Superior temporal gyrus (tissue), 1 donor: Measurements from ENCODE around the gene DNAH10.
"Not testable (repeated sequence)": the region's sequence is repeated elsewhere in the genome, so short reads cannot be mapped to it uniquely, and the experiment has no call there.

Experiments used
- DNase-seq: peaks from one replicate; pipeline ENCODE4 v3.0.0-alpha.2; 2016; ENCODE audit errors: extremely low spot score

DNAH10 gene

GRCh38 chr12:123789422-123789821 lies 27.3 kb downstream of the DNAH10 start:
- not testable (repeated sequence) for DNase-seq

GRCh38 chr12:123790905-123791467 lies 28.9 kb downstream of the DNAH10 start:
- no peak for DNase-seq

- DNase-seq, result no peak
These were observed 31.9 kb downstream of the DNAH10 start for GRCh38 chr12:123794027-123794426.

GRCh38 chr12:123798518-123798917 lies 36.4 kb downstream of the DNAH10 start:
- no peak for DNase-seq

- no peak for DNase-seq
These were observed 37.1 kb downstream of the DNAH10 start for GRCh38 chr12:123799227-123799626.

GRCh38 chr12:123801573-123802178 lies 39.6 kb downstream of the DNAH10 start:
- peak; percentile 51 for DNase-seq

- no peak for DNase-seq
These were observed 43.1 kb downstream of the DNAH10 start for GRCh38 chr12:123805173-123805572.

GRCh38 chr12:123807002-123807401 lies 44.9 kb downstream of the DNAH10 start:
- no peak for DNase-seq

- no peak for DNase-seq
These were observed 45.6 kb downstream of the DNAH10 start for GRCh38 chr12:123807670-123808069.

GRCh38 chr12:123808167-123808566 lies 46.1 kb downstream of the DNAH10 start:
- no peak for DNase-seq

GRCh38 chr12:123813349-123813748 lies 51.2 kb downstream of the DNAH10 start:
- DNase-seq, result peak; percentile 21

- peak; percentile 86 for DNase-seq
These were observed 53.9 kb downstream of the DNAH10 start for GRCh38 chr12:123815968-123816367.

- DNase-seq, result no peak
These were observed 54.9 kb downstream of the DNAH10 start for GRCh38 chr12:123816896-123817537.

GRCh38 chr12:123822804-123823203 lies 60.7 kb downstream of the DNAH10 start:
- no peak for DNase-seq

- DNase-seq, result no peak
These were observed 66.0 kb downstream of the DNAH10 start for GRCh38 chr12:123828120-123828519.

GRCh38 chr12:123828854-123829547 lies 66.9 kb downstream of the DNAH10 start:
- no peak for DNase-seq

- no peak for DNase-seq
These were observed 67.5 kb downstream of the DNAH10 start for GRCh38 chr12:123829561-123829960.

GRCh38 chr12:123830675-123831074 lies 68.6 kb downstream of the DNAH10 start:
- DNase-seq, result no peak

- DNase-seq, result no peak
These were observed 70.0 kb downstream of the DNAH10 start for GRCh38 chr12:123832052-123832451.

- DNase-seq, result no peak
These were observed 71.7 kb downstream of the DNAH10 start for GRCh38 chr12:123833830-123834229.

- no peak for DNase-seq
These were observed 72.7 kb downstream of the DNAH10 start for GRCh38 chr12:123834845-123835244.

- DNase-seq, result no peak
These were observed 74.2 kb downstream of the DNAH10 start for GRCh38 chr12:123836292-123836691.

GRCh38 chr12:123839826-123840225 lies 77.7 kb downstream of the DNAH10 start:
- DNase-seq, result no peak
